ENCODE results near the gene NUB1.

The NUB1 gene

GRCh38 chr7:151341357-151342101, at the start of gene NUB1:
Gene NUB1 (plus strand): TSS chr7:151341812. CDS start chr7:151345350, 3,538 bp downstream.
- no peak; the same call in 1 of the 2 replicates for TF ChIP-seq L3MBTL2 (conservative IDR thresholded peaks at IDR 0.05)
- no peak for TF ChIP-seq TARDBP (IDR thresholded peaks at IDR 0.05)
- TF ChIP-seq LEF1 (IDR thresholded peaks at IDR 0.05; ENCODE audit: borderline replicate concordance) = no peak
- TF ChIP-seq ELF4 (IDR thresholded peaks at IDR 0.05) = no peak
- no peak; the same call in 1 of the 2 replicates for TF ChIP-seq HDGF (IDR thresholded peaks at IDR 0.05; ENCODE audit: borderline replicate concordance)
- TF ChIP-seq PKNOX1 (IDR thresholded peaks at IDR 0.05) = no peak
- no peak for TF ChIP-seq SUZ12 (IDR thresholded peaks at IDR 0.05)
- TF ChIP-seq CTBP1 (IDR thresholded peaks at IDR 0.05; ENCODE audit: borderline replicate concordance) = no peak
- no peak for TF ChIP-seq FOXK2 (IDR thresholded peaks at IDR 0.05)
- no peak for TF ChIP-seq ARNT (IDR thresholded peaks at IDR 0.05)
- no peak for TF ChIP-seq SP1 (IDR thresholded peaks at IDR 0.05)
- TF ChIP-seq FOXA1 (IDR thresholded peaks at IDR 0.05) = no peak
- TF ChIP-seq NFRKB (IDR thresholded peaks at IDR 0.05) = no peak
- CTCF ChIA-PET = interaction anchor here (1.4 to 1.7 kb wide), 2 partner anchors 9 to 26 kb away, joined by 8 read pairs; no protein-coding TSS in a partner anchor
- POLR2A ChIA-PET = interaction anchor here (0.7 to 2.2 kb wide), 15 partner anchors 8 to 387 kb away, joined by 3 to 21 read pairs (median 3); partner anchors contain the start of gene ABCF2
- DNase-seq (ENCODE audit: extremely low spot score) = peak; percentile 100

GRCh38 chr7:151292850-151293249, 48.8 kb upstream of the NUB1 start:
- no peak for TF ChIP-seq L3MBTL2 (conservative IDR thresholded peaks at IDR 0.05)
- TF ChIP-seq SUZ12 (IDR thresholded peaks at IDR 0.05) = no peak
- no peak for TF ChIP-seq ZNF384 (IDR thresholded peaks at IDR 0.05)
- TF ChIP-seq ELF4 (IDR thresholded peaks at IDR 0.05) = no peak
- ChIA-PET POLR2A (no interaction called here), CTCF (interaction anchor here (0.6 to 1.2 kb wide), 2 partner anchors 10 to 47 kb away, joined by 3 to 4 read pairs; no protein-coding TSS in a partner anchor)
- no peak for DNase-seq (ENCODE audit: extremely low spot score)

- ChIA-PET POLR2A (interaction anchor here (2.2 kb wide), 1 partner anchor 19 kb away, joined by 5 read pairs; no protein-coding TSS in a partner anchor), CTCF (interaction anchor here (1.5 kb wide), 1 partner anchor 52 kb away, joined by 4 read pairs; no protein-coding TSS in a partner anchor)
These were observed 45.2 kb upstream of the NUB1 start for GRCh38 chr7:151296202-151296992.

GRCh38 chr7:151298765-151299164, 42.8 kb upstream of the NUB1 start:
- no peak for DNase-seq (ENCODE audit: extremely low spot score)
- TF ChIP-seq SP1 (IDR thresholded peaks at IDR 0.05) (no peak), ELF4 (IDR thresholded peaks at IDR 0.05) (no peak), NFRKB (IDR thresholded peaks at IDR 0.05) (no peak), FOXA1 (IDR thresholded peaks at IDR 0.05) (no peak), BHLHE40 (IDR thresholded peaks at IDR 0.05; ENCODE audit: borderline replicate concordance) (no peak), HDGF (IDR thresholded peaks at IDR 0.05; ENCODE audit: borderline replicate concordance) (no peak), L3MBTL2 (conservative IDR thresholded peaks at IDR 0.05) (no peak), FOXK2 (IDR thresholded peaks at IDR 0.05) (no peak), ARNT (IDR thresholded peaks at IDR 0.05) (no peak), SUZ12 (IDR thresholded peaks at IDR 0.05) (no peak), CTBP1 (IDR thresholded peaks at IDR 0.05; ENCODE audit: borderline replicate concordance) (no peak)
- CTCF ChIA-PET = interaction anchor here (0.5 to 1.0 kb wide), 2 partner anchors 12 to 16 kb away, joined by 4 read pairs; no protein-coding TSS in a partner anchor
- POLR2A ChIA-PET = interaction anchor here (2.2 kb wide), 1 partner anchor 22 kb away, joined by 5 read pairs; no protein-coding TSS in a partner anchor

More at GRCh38 chr7:151296202-151296992, 45.2 kb upstream of the NUB1 start:
- no peak for DNase-seq (ENCODE audit: extremely low spot score)
- TF ChIP-seq ZNF384 (IDR thresholded peaks at IDR 0.05) (no peak), FOXA1 (IDR thresholded peaks at IDR 0.05) (no peak), BHLHE40 (IDR thresholded peaks at IDR 0.05; ENCODE audit: borderline replicate concordance) (no peak), HDGF (IDR thresholded peaks at IDR 0.05; ENCODE audit: borderline replicate concordance) (no peak), FOXM1 (IDR thresholded peaks at IDR 0.05; ENCODE audit: borderline replicate concordance) (no peak), PKNOX1 (IDR thresholded peaks at IDR 0.05) (no peak)

GRCh38 chr7:151299530-151299929, 42.1 kb upstream of the NUB1 start:
- ChIA-PET POLR2A (no interaction called here), CTCF (interaction anchor here (1.0 kb wide), 1 partner anchor 16 kb away, joined by 4 read pairs; no protein-coding TSS in a partner anchor)
- no peak for DNase-seq (ENCODE audit: extremely low spot score)
- no peak for TF ChIP-seq NFRKB (IDR thresholded peaks at IDR 0.05)
- TF ChIP-seq FOXA1 (IDR thresholded peaks at IDR 0.05) = no peak
- TF ChIP-seq ELF4 (IDR thresholded peaks at IDR 0.05) = no peak
- TF ChIP-seq FOXK2 (IDR thresholded peaks at IDR 0.05) = no peak
- no peak for TF ChIP-seq FOXM1 (IDR thresholded peaks at IDR 0.05; ENCODE audit: borderline replicate concordance)
- no peak for TF ChIP-seq CTBP1 (IDR thresholded peaks at IDR 0.05; ENCODE audit: borderline replicate concordance)
- TF ChIP-seq ZNF384 (IDR thresholded peaks at IDR 0.05) = no peak
- no peak for TF ChIP-seq L3MBTL2 (conservative IDR thresholded peaks at IDR 0.05)
- TF ChIP-seq SUZ12 (IDR thresholded peaks at IDR 0.05) = no peak
- TF ChIP-seq BHLHE40 (IDR thresholded peaks at IDR 0.05; ENCODE audit: borderline replicate concordance) = no peak
- no peak for TF ChIP-seq HDGF (IDR thresholded peaks at IDR 0.05; ENCODE audit: borderline replicate concordance)
- no peak for TF ChIP-seq ARNT (IDR thresholded peaks at IDR 0.05)
- TF ChIP-seq PKNOX1 (IDR thresholded peaks at IDR 0.05) = no peak

Measured in HEK293T (cell line).